AG04449 (cell line): ENCODE data around the gene MPP7.
"Not testable (repeated sequence)": the region's sequence is repeated elsewhere in the genome, so short reads cannot be mapped to it uniquely, and the experiment has no call there.

Experiments used
- CTCF ChIA-PET: fragments of 350-600 bp; formaldehyde crosslinking; extraction: SDS; loops from one replicate; lab custom pipeline; 2021; ENCODE audit warnings: antibody characterized with exemption; lab: Yijun Ruan, JAX
- POLR2A ChIA-PET: fragments of 400-600, 350-600 bp; formaldehyde crosslinking; extraction: SDS; loops from one replicate; lab custom pipeline; 2020; ENCODE audit warnings: antibody characterized with exemption, inconsistent platforms; lab: Yijun Ruan, JAX
- DNase-seq: peaks from one replicate; pipeline ENCODE4 v3.0.0-alpha.2; 2010; ENCODE audit warnings: low read depth, low spot score
- H3K4me3 ChIP-seq: 2 replicates; pipeline ENCODE4 v1.5.1; 2011; ENCODE audit warnings: low read depth, mild to moderate bottlenecking, control low read depth, low read length
- CTCF ChIP-seq: IDR thresholded peaks from one replicate; pipeline ENCODE4 v1.5.1; 2011; ENCODE audit warnings: mild to moderate bottlenecking, moderate library complexity, low read length, control low read depth, inconsistent platforms; ENCODE audit not compliant: insufficient read depth; ENCODE audit errors: missing control alignments

Gene MPP7

GRCh38 chr10:28320090-28320489, 17.2 kb upstream of the MPP7 start:
- ChIA-PET CTCF (interaction anchor here (0.7 to 1.9 kb wide), 2 partner anchors 9 to 40 kb away, joined by 3 to 6 read pairs; no protein-coding TSS in a partner anchor), POLR2A (no interaction called here)

GRCh38 chr10:28319061-28319460, 16.2 kb upstream of the MPP7 start:
- H3K4me3 ChIP-seq, POLR2A ChIA-PET, CTCF ChIA-PET, DNase-seq: not testable (repeated sequence)

More at GRCh38 chr10:28320090-28320489, 17.2 kb upstream of the MPP7 start:
- DNase-seq, result no peak
- no peak overlapping the region for H3K4me3 ChIP-seq
- no peak for TF ChIP-seq CTCF

GRCh38 chr10:28318626-28319025, 15.8 kb upstream of the MPP7 start:
- CTCF ChIA-PET, result no interaction called here
- POLR2A ChIA-PET, result no interaction called here
- TF ChIP-seq CTCF, result no peak
- no peak for DNase-seq
- no peak overlapping the region for H3K4me3 ChIP-seq

- ChIA-PET POLR2A (no interaction called here), CTCF (interaction anchor here (1.5 to 1.7 kb wide), 2 partner anchors 64 to 76 kb away, joined by 5 read pairs; no protein-coding TSS in a partner anchor)
- no peak for TF ChIP-seq CTCF
- no peak overlapping the region for H3K4me3 ChIP-seq
- no peak for DNase-seq
Measured at GRCh38 chr10:28317760-28318159, 14.9 kb upstream of the MPP7 start.

- no peak for TF ChIP-seq CTCF
- ChIA-PET CTCF (interaction anchor here (1.0 to 1.7 kb wide), 3 partner anchors 14 to 77 kb away, joined by 4 to 5 read pairs (median 5); partner anchors contain the start of gene MPP7), POLR2A (interaction anchor here (0.6 kb wide), 1 partner anchor 15 kb away, joined by 3 read pairs; no protein-coding TSS in a partner anchor)
- H3K4me3 ChIP-seq, result no peak overlapping the region
- no peak for DNase-seq
Measured at GRCh38 chr10:28316696-28317095, 13.8 kb upstream of the MPP7 start.

GRCh38 chr10:28315140-28315539, 12.3 kb upstream of the MPP7 start:
- POLR2A ChIA-PET, result no interaction called here
- no peak overlapping the region for H3K4me3 ChIP-seq
- TF ChIP-seq CTCF, result no peak
- no peak for DNase-seq
- CTCF ChIA-PET, result interaction anchor here (4.5 kb wide), 1 partner anchor 13 kb away, joined by 27 read pairs; the partner anchor contains the start of gene MPP7

GRCh38 chr10:28314211-28314610, 11.3 kb upstream of the MPP7 start:
- POLR2A ChIA-PET, result no interaction called here
- no peak for TF ChIP-seq CTCF
- no peak overlapping the region for H3K4me3 ChIP-seq
- no peak for DNase-seq
- CTCF ChIA-PET, result interaction anchor here (4.5 kb wide), 1 partner anchor 12 kb away, joined by 27 read pairs; the partner anchor contains the start of gene MPP7
